NOMO-1 treated with dmso at 0.1 percent for 144 hours (cell line): ENCODE measurements around the gene YES1.
A peak's percentile ranks its signal among the peaks of the same experiment; 100 is the strongest.
"Not testable (repeated sequence)": the region's sequence is repeated elsewhere in the genome, so short reads cannot be mapped to it uniquely, and the experiment has no call there.

Source experiments
- DNase-seq: peaks from one replicate; lab custom pipeline; 2025; ENCODE audit not compliant: unreplicated experiment; lab: John Stamatoyannopoulos, UW

The YES1 gene

DNA sequence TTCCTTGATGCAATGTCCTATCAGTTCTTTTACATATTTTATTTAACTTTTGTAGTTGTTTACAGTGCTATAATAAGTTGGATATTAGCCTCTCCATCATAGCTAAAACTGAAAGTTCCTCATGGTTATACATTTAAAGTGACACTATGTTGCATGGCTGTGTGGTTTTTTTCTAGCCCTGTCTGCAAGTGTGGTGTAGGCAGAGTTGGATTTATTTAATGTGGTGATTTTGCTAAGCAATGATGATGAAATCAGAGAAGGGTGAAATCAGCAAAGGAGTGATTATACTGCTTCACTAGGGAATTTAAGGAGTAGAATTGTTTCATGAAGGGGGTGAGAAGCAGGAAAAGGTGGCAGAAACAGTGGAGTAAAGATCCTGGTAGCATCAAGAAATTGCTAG is 81.3 kb downstream of the YES1 start:
- no peak for DNase-seq

DNA sequence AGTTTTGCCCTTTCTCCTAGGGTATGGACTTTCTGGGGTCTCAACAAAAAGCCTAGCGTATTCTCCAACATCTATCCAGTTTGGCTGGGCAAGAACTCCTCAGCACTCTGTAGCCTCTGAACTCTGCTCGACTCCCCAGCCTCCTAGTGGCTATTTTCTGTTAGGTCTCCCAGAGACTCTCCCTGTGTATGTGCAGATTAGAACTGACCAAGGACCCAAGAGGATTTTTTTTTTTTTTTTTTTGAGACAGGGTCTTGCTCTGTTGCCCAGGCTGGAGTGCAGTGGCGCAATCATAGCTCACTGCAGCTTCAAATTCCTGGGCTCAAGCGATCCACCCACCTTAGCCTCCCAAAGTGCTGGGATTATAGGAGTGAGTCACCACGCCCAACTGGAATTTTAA is 81.9 kb downstream of the YES1 start:
- not testable (repeated sequence) for DNase-seq

DNA sequence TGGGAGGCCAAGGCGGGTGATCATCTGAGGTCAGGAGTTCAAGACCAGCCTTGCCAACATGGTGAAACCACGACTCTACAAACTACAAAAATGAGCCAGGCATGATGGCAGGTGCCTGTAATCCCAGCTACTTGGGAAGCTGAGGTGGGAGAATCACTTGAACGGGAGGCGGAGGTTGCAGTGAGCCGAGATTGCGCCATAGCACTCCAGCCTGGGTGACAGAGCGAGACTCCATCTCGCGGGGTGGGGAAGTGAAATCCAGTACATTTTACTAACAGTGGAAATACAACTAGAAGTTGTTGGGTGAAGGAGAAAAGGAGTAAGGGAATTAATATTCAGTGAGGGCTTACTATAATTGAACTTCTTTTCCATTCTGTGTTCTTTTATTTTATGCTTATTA is 86.4 kb downstream of the YES1 start:
- DNase-seq: no peak

- DNase-seq: no peak
Observed at GRCh38 chr18:723541-724080, 88.4 kb downstream of the YES1 start.

- no peak for DNase-seq
Observed at GRCh38 chr18:717003-717402, 95.0 kb downstream of the YES1 start.

- no peak for DNase-seq
Observed at GRCh38 chr18:715626-716025, 96.4 kb downstream of the YES1 start.

GRCh38 chr18:713135-713490 is 98.9 kb downstream of the YES1 start:
- no peak for DNase-seq

DNA sequence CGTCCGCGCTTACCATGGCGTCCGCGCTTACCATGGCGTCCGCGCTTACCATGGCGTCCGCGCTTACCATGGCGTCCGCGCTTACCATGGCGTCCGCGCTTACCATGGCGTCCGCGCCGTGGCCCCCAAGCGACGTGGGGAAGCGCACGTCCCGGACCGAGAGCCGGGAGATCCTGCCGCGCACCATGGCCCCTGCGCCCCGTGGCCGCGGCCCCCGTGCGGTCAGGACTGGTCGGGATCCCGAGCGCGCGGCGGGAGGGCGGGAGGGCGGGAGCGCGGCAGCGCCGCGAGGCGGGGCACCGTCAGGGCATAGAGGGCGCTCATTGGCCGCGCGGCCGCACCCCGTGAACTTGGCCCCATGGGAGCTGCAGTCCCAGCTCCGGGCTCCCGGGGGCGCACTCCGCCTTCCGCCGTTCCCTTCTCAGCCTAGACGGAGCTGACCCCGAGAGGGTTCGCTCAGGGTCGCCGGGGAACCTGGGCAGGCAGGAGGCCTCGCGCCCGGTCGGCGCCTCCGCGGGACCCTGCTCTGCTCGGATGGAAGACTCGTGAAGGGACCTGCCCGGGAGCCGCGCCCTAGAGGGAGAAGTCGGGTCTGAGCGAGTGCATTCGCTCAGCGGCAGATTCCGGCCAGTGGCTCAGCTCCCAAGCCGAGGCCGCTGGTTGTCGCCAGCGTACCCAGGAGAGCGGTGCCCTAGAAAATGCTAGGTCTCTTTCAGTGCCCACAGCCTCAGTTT is 99.5 kb downstream of the YES1 start, which contains the start of gene ENOSF1:
Gene ENOSF1 (minus strand): TSS at position 230 of the 734 bp plus-strand sequence. CDS start 43 bp downstream, at position 187.
- DNase-seq: peak; percentile 33

GRCh38 chr18:711657-712400 is 100.2 kb downstream of the YES1 start:
- DNase-seq: peak; percentile 28

DNA sequence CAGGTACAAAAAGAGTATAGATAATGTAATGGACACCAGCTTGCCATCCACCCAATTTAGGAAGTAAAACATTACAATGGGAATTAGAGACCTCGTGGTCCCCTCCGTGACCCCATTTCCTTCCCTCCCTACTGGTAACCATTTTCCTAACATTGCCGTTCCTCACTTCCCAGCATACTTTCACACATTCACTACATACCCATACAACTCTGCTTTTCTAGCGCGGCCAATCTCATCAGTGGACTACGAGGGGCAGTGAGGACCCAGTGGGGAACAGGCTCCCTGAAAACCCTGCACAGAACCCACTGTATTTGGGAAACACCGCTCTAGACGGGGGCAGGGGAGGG is 100.8 kb downstream of the YES1 start:
- no peak for DNase-seq

DNA sequence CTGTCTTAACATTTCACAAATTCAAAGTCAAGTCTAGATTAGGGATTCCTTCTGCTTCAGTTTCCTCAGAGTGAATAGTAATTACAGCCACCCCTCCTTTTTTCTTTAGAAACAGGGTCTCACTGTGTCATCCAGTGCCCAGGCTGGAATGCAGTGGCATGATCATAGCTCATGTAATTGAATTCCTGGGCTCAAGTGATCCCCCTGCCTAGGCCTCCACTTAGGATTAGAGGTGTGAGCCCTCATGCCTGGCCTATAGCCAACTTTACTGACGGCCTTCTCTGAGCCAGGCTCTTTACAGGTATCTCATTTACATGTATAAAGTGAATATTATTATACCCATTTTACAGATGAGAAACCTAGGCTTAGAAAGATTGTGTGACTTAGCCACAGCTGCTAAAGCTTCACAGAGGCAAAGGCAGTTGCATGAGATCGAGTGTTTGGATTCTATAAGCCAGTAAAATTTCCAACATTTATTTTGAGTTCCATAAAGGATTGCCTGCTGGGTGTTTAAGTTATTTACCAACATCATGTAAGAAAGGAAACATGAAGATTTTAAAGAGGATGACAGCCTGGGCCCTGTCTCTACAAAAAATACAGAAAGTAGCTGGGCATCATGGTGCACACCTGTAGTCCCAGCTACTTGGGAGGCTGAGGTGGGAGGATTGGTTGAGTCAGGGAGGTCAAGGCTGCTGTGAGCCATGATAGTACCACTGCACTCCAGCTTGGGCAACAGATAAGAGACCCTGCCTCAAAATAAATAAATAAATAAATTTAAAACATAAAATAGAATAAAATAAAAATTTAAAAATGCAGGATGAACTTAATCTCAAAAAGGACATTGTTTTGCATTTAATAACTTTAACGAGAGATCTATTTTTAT is 101.4 kb downstream of the YES1 start:
- no peak for DNase-seq

DNA sequence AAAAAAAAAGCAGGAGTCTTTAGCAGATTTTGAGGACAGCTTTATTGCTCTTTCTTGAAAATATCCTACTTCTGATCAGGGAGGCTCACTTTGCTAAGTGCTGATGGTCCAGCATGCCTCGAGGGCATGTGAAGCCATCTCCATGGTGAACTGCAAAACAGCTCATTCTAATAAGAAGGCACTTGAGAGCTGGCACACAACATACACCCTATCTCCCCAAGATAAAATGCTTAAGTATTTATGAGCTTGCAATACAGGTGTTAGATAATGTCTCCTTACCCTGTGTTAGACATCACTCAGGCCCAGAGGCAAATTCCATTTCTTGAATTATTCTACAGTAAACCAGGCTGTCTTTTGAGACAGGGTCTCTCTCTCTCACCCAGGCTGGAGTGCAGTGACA is 102.3 kb downstream of the YES1 start:
- no peak for DNase-seq

- no peak for DNase-seq
Observed at GRCh38 chr18:708096-708495, 103.9 kb downstream of the YES1 start.

- DNase-seq: no peak
Observed at GRCh38 chr18:706405-706804, 105.6 kb downstream of the YES1 start.

DNA sequence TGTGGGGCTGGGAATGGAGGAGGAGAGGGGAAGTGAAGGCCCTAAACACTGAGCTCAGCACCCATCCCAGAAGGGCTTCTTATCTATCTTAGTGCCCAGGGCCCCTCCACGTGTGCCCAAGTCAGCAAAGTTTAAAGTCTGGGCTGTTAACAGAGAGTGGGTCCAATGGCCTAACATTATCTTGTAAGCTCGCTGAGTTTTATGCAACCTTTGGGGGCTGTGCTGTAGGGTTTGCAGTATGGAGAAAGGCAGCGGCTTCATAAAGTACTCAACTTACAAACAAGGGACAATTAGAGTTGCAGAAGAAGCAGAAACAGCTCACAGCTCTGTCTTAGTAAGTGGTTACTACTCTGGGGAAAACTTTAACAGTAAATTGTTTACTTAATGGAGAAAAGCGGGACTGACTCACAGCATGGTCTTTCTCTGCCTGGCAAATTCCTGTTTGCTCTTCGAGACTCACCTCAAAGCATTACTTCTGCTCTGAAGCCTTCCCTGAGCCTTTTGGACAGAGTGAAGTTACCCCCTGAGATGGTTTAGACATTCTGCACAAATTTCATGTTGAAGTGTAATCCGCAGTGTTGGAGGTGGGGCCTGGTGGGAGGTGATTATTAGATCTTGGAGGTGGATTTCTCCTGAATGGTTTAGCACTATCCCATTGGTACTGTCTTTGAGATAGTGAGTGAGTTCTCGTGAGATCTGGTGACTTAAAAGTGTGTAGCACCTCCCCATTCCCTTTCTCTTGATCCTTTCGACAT is 108.7 kb downstream of the YES1 start:
- no peak for DNase-seq

DNA sequence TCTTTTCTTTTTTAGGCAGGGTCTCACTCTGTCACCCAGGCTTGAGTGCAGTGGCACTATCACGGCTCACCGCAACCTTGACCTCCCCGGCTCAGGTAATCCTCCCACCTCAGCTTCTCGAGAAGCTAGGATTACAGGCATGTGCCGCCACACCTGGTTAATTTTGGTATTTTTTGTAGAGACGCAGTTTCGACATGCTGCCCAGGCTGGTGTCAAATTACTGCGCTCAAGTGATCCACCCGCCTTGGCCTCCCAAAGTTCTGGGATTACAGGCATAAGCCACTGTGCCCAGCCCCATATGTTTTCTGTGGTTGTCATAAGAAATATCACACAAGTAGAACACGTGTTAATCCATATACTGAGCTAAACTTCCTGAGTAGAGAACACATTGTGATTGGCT is 114.2 kb downstream of the YES1 start:
- no peak for DNase-seq

DNA sequence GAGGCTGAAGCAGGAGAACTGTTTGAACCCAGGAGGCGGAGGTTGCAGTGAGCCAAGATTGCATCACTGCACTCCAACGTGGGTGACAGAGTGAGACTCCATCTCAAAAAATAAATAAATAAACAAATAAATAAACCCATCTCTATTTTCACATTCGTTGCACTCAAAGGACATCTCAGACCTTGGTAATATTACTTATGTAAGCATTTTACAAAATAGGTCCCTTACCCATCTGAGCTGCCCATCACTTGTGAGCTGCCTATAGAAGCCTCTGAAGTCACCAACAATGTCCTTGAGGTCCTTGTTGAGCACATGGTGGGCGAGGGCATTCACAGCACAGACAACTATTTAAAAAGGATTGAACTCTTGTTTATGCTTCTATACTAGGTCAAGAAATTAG is 115.0 kb downstream of the YES1 start:
- DNase-seq: no peak

- DNase-seq: no peak
Observed at GRCh38 chr18:693466-694187, 118.4 kb downstream of the YES1 start.

- no peak for DNase-seq
Observed at GRCh38 chr18:692824-693223, 119.2 kb downstream of the YES1 start.

- no peak for DNase-seq
Observed at GRCh38 chr18:688323-688722, 123.7 kb downstream of the YES1 start.
